HG02973 (cell line): ENCODE results near the gene KDM4B.
"Not testable (repeated sequence)": the region's sequence is repeated elsewhere in the genome, so short reads cannot be mapped to it uniquely, and the experiment has no call there.

ENCODE experiments used
- ATAC-seq: cut with Tn5 transposase; IDR thresholded peaks from one replicate; pipeline ENCODE4 v1.9.1; 2021; ENCODE audit warnings: moderate library complexity; ENCODE audit not compliant: unreplicated experiment

KDM4B gene

DNA sequence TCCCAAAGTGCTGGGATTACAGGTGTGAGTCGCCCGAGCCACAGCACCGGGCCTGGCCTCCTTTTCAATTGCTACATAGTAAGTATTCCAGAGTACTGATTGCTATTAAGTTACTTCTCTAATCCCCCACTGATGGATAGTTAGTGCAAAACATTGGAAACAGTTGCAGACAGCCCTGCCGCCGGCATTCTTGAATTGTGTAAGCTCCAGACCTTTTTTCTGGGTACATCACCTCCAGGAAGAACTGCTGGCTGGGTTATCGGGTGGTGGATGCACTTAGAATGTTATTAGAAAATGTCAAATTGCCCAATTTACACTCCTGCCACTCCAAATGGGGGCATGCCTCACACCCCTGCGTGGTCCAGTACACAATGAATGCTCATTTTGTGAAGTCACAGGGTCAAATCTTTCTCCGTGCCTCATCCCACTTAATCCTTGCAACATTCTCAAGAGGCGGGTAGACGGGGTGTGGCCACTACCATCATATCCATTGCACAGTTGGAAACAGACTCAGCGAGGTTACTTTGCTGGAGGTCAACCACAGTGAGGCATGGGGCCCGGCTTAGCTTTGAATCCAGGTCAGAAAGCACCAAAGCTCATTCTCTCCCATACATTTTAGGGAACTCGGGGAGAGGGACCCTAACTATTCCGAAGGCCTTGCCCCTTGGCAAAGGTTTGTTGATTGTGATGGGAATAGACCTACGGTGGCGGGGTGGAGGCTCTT lies 1.0 kb upstream of the KDM4B start:
- no peak for ATAC-seq

DNA sequence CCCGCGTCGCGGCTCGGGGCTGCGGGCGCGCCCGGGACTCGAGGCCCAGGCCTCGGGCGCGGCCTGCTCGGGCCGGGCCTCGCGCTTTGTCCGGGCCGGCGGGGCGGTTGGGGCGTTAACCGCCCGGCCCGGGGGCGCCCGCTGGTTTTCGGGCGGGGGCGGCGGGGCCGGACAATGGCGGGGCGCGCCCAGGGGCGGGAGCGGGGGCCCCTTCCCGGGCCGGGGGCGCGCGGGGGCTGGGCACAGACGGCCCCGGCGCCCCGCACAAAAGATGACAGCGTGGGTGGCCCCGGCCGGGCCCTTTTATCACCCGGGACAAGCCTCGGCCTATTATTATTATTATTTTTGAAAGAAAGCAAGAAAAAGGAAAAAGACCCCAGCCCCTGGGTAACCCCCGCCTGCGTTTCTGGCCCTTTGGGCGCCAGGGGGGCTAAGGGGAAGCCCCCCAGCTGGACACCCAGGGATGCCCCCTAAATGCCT lies 419 bp downstream of the KDM4B start:
- no peak for ATAC-seq

DNA sequence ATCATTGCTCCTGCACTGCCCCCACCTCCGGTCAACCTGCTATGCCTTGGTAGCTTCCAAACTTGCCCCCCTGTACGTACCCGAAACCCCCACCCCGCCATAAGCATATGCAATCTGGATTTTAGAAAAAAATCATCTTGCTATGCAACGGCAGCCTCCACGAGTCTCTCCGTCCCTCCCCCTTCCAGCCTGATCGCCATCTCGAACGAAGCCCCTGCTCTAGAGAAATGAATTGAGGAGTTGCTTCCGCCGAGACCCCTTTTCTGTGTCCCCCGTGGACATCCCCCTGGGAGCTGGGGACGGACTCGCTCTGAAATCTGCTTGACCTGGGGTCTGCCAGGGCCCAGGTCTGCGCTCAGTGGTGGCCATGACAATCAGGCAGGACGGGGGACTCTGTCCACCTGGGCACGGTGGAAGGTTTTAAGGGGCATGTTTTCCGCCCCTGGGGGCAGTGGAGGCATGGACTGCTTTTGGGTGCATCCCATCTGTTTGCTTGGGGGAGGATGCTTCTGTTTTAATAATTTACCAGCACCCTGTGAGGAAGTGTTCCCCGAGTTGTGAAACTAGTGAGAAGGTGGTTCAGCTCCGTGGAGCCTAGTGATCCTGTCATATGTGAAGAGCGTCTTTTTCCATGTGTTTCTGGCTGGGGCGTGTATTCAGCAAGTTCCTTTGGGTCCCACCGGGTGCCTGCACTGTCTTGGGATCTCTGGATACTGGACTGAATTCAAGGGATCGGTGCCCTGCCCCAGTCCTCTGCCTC lies 1.0 kb downstream of the KDM4B start:
- ATAC-seq = no peak

- no peak for ATAC-seq
Observed at GRCh38 chr19:4970558-4971423, 1.9 kb downstream of the KDM4B start.

GRCh38 chr19:4971424-4971793 lies 2.5 kb downstream of the KDM4B start:
- no peak for ATAC-seq

DNA sequence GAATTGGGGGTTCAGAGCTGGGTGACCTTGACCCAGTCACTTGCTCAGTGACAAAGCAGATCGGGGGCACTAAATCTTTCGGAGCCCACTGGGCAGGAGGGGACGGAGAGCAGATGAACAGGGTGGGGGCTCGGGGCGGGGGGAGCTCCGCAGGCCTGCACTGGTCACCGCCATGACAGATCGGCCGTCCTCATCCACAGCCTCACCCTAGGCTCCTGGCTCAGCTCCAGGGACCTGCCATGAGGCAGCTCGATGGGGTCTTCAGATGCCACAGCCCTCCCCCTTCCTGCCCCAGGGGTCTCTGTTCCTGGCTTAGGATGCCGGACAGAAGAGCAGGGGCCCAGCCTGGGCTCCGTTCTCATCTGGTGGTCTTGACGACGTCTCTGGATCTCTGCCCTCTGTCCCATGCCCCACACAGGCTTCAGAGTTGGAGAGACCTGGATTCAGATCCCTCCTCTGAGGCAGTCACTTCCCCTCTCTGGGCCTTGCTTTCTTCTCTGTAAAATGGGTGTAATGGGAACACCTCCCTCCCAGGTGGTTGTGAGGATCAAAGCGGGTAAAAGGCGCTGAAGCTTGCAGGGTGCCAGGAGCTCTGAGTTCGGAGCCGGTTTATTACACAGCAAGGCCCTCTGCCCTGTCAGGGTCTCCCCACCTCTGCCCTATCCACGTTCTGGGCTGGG lies 3.0 kb downstream of the KDM4B start:
- no peak for ATAC-seq

DNA sequence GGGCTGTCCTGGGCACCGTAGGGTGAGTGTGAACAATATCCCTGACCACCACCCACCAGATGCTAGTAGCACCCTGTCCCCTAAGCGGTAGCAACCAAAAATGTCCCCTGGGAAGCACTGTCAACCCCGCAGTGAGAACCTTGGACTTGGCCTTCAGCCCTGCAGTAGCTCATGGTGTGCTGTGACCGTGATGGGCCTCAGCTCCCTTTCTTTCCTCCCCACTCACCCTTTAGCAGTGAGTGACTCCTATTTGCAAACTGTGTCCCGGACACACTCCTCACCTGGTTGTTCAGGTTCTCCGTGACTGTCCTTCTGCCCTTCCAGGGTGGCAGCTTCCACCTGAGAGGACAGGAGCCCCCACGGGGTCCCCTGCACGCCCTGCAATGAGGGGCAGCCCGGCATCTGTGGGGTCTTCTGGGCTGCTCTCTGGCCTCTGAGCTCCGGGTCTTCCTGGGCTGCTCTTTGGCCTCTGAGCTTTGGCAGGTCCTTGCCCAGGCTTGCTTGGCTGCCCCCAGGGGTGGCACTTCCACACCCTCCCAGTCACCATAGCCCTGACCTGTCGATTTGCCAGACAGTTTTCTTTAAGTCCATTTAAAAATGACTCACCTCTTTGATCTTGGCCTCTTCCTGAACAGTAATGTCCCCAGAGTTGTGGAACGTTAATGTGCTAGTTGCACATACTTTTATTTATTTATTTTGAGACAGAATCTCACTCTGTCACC lies 3.8 kb downstream of the KDM4B start:
- no peak for ATAC-seq

- ATAC-seq = no peak
Observed at GRCh38 chr19:4974880-4975469, 6.1 kb downstream of the KDM4B start.

- not testable (repeated sequence) for ATAC-seq
Observed at GRCh38 chr19:4975601-4976000, 6.7 kb downstream of the KDM4B start.

DNA sequence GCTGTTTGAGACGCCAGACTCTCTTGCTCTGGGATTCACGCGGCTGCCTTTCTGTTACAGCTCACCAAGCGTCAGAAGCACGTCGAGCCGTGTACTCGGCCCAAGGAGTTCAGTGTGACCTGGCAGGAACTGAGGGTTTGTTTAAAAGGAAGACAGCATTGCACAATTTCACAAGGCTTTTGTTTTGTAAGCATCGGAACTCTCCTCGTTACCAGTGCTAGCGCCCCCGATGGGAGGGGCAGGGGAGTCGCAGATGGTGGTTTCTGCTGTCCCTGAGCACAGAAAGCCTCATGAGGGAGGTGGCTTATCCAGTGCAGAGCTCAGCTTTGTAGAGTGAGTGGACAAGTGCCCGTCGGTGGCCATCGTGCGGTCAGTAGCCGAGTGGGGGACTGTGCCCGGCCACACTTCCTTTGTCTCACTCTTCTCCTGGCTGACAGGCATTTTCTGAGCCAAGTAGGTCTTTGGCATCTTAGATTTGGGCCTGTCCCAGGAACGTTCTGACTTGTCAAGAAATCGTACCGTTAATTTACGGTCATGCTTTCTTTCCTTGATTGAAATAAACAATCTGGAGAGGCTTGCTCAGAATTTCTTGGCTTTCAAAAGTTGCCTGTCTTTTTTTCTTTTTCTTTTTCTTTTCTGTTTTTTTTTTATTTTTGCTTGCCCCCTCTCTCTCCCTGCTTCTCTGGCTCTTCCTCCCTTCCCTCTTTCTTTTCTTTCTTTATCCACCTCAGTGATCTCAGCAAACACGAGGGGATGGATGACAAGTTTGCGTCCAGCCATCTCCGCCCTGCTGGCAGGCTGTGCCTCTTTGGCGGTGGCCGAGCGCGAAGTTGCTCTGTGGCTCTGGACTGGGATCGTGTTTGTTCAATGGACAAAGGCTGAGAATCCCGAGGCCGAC lies 7.7 kb downstream of the KDM4B start:
- ATAC-seq = no peak

DNA sequence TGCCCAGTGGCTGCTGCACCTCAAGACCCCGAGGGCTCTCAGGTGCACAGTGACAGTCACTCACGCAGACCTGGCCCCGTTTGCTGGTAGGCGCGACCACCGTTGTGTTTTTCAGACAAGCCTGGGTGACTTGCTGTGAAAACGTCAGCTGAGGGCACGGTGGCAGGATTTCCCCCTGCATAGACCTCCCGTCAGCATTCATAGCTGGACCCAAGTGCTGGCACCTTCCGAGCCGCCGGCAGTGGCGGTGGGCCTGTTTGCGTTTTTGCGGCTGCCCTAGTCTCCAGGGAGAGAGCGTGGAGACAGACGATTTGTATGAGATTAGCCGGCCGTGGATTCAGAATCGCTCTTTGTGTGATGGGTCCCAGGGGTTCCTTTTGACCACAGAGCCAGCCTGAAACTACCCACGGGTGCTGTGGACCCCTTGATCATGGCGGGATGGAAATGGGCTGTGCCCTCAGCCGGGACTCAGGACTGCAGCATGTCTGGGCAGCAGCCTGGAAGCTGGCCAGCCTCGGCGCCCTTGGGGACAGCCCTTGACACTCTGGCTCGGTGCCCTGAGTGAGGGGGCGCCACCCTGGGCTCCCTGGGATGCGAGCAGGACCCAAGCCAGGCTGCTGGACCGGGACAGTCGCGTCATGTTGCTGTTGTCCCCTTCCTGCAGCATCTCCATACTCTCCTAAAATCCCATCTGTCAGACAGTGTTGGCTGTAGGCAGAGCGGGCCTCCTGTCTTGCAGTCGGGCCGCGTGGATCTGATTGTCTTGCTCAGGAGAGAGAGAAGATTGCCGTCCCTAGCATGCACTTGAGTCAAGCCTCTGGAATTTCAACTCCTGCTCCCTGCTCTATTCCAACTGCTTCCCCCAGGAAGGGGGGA lies 8.6 kb downstream of the KDM4B start:
- no peak for ATAC-seq

- ATAC-seq = no peak
Observed at GRCh38 chr19:4979211-4979807, 10.4 kb downstream of the KDM4B start.

DNA sequence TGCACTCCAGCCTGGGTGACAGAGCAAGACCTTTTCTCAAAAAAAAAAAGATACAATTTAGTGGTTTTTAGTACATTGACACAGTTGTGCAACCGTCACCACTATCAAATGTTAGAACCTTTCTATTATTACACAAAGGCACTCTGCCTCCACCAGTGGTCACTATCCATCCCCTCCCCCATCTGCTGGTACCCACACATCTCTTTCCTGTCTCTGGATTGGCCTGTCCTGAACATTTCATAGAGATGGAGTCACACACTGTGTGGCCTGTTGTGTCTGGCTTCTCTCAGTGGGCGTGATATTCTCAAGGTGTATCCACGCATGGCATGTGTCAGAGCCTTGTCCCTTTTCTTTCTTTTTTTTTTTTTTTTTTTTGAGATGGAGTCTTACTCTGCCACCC lies 11.2 kb downstream of the KDM4B start:
- ATAC-seq = no peak

DNA sequence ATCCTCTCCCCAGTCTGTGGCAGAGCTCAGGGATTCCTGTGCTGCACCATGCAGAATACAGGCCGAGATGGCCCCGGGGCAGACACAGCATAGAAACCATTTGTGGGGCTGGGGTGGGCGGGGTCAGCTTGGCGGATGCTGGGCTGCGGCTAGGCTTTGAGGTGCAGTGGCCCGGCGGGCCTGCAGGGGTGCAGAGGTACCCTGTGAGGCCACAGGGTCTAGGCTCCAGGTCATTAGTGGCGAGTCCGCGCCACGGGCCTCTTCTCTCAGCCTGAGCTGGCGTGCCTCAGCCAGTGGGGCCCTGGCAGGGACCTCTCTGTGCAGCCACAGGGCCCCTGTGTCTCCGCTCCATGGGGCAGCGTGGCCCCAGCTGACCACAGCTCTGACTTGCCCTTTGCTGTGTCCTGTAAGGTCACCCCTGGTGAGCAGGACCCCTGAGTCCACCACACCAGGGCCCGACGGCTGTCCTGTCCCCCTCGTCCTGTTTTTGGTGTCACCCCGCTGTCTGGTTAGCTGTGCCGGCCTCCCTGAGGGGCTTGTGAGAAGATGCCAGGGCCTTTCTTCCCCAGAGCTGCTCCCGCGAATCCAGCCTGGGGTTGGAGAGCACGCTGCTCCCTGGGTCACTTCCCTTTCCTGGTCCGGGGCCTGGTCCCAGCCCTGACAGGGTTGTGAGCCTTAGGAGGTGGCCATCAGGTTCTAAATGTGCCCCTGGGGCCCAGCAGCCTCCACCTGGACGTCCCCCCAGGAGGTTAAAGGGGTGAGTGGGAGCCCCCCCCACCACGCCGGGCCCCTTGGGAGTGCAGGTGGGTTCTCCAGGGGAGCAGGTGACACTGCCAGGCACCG lies 12.1 kb downstream of the KDM4B start:
- no peak for ATAC-seq

- ATAC-seq = no peak
Observed at GRCh38 chr19:4981681-4981958, 12.7 kb downstream of the KDM4B start.

GRCh38 chr19:4983346-4984105 lies 14.6 kb downstream of the KDM4B start:
- ATAC-seq = no peak
